GM12891 (cell line): ENCODE results near the gene SYT5.

ENCODE experiments used
- PAX5 ChIP-seq: IDR thresholded peaks from 2 replicates; pipeline ENCODE4 v1.6.1; 2011; ENCODE audit warnings: low read length, moderate library complexity, mild to moderate bottlenecking; ENCODE audit not compliant: insufficient read depth, severe bottlenecking
- POLR2A ChIP-seq: IDR thresholded peaks from 2 replicates; pipeline ENCODE4 v1.6.1; 2011; ENCODE audit warnings: low read depth, low read length, control low read depth
- POLR2AphosphoS5 ChIP-seq: IDR thresholded peaks from 2 replicates; pipeline ENCODE4 v1.6.1; 2011; ENCODE audit warnings: low read depth, low read length, control low read depth
- TAF1 ChIP-seq: IDR thresholded peaks from 2 replicates; pipeline ENCODE4 v1.6.1; 2011; ENCODE audit warnings: low read depth, low read length, control low read depth

- TF ChIP-seq POLR2A: no peak
- no peak for TF ChIP-seq PAX5
- TF ChIP-seq TAF1: no peak
- no peak for TF ChIP-seq POLR2AphosphoS5
Observed at GRCh38 chr19:55166530-55167268, 13.4 kb downstream of the SYT5 start, which contains the start of gene DNAAF3.
